Colonic mucosa (tissue), 4 donors: ENCODE data around the gene CELF6. TPM values are rescaled to one million over a fixed set of nuclear protein-coding genes. Genes with fewer than 3 reads are reported as not detected.

Experiments used
- DNase-seq: peaks from one replicate; pipeline ENCODE4 v3.0.0-alpha.2; 2020
- H3K27ac ChIP-seq: fragments of 200-600 bp; one replicate; pipeline ENCODE4 v1.8.0; 2021
- H3K27me3 ChIP-seq: fragments of 200-600 bp; one replicate; pipeline ENCODE4 v1.8.0; 2021
- H3K36me3 ChIP-seq: fragments of 200-600 bp; one replicate; pipeline ENCODE4 v1.8.0; 2021
- H3K4me1 ChIP-seq: fragments of 200-600 bp; one replicate; pipeline ENCODE4 v1.8.0; 2021; ENCODE audit warnings: mild to moderate bottlenecking
- H3K4me3 ChIP-seq: fragments of 200-600 bp; one replicate; pipeline ENCODE4 v1.8.0; 2021
- H3K9ac ChIP-seq, 2 donors: one replicate each; pipeline ENCODE4 v1.7.0; 2013; ENCODE audit warnings: control low read depth in 2 of 2, low read depth in 2 of 2, low read length in 2 of 2
- H3K9me3 ChIP-seq: fragments of 200-600 bp; one replicate; pipeline ENCODE4 v1.8.0; 2021
- CTCF ChIP-seq: fragments of 200-600 bp; IDR thresholded peaks from one replicate; pipeline ENCODE4 v1.8.0; 2022; ENCODE audit warnings: antibody characterized with exemption, mild to moderate bottlenecking
- intact Hi-C: fragments of 100-400 bp; cut with DNase I; formaldehyde crosslinking; loops from one replicate; pipeline ENCODE4 v1.14.1; 2022
- total RNA-seq, 2 donors: library from RNA; stranded (reverse); fragmentation: NEBNext Ultra II Directional in 1 of 2; extraction: Animal tissue kit (Norgen Biotek cat#: 25700) in 1 of 2; gene quantifications; one replicate each; pipeline ENCODE4 v1.2.1, GENCODE V29; 2021
- donor health status: healthy.
- donor health status: DM: no; HTN: no; CAD: no.
- donor health status: DM: no; HTN: no; CAD: no.

CELF6 gene
- total RNA-seq, 2 donors from 2014 or later, result 0.74 to 0.93 TPM

- TF ChIP-seq CTCF, result no peak
- Histone ChIP-seq H3K36me3 (no peaks in the 10 kb centered on the region), H3K9me3 (no peaks in the 10 kb centered on the region), H3K4me3 (no peak overlapping the region), H3K4me1 (no peaks in the 10 kb centered on the region), H3K27ac (no peak overlapping the region), H3K9ac (no peak overlapping the region), H3K27me3 (no peaks in the 10 kb centered on the region)
- peak; percentile 53 for DNase-seq
- intact Hi-C loops, result no loop called here
Observed at GRCh38 chr15:72358650-72359171, 38.8 kb upstream of the CELF6 start.

- Histone ChIP-seq H3K4me1 (no peaks in the 10 kb centered on the region), H3K4me3 (no peak overlapping the region), H3K27me3 (no peaks in the 10 kb centered on the region), H3K36me3 (no peaks in the 10 kb centered on the region), H3K9ac (no peak overlapping the region), H3K9me3 (no peaks in the 10 kb centered on the region), H3K27ac (no peak overlapping the region)
- TF ChIP-seq CTCF, result no peak
- no peak for DNase-seq
- intact Hi-C loops, result no loop called here
Observed at GRCh38 chr15:72358121-72358520, 38.2 kb upstream of the CELF6 start.

- no peak for DNase-seq
- Histone ChIP-seq H3K36me3 (no peaks in the 10 kb centered on the region), H3K27me3 (no peaks in the 10 kb centered on the region), H3K4me3 (no peak overlapping the region), H3K9ac (no peak overlapping the region), H3K27ac (no peak overlapping the region), H3K4me1 (no peaks in the 10 kb centered on the region), H3K9me3 (no peaks in the 10 kb centered on the region)
- no peak for TF ChIP-seq CTCF
- intact Hi-C loops, result no loop called here
Observed at GRCh38 chr15:72354496-72354895, 34.5 kb upstream of the CELF6 start.

- H3K27ac ChIP-seq, result no peak overlapping the region
- H3K4me3 ChIP-seq, result no peak overlapping the region
- H3K36me3 ChIP-seq, result no peaks in the 10 kb centered on the region
- intact Hi-C loops, result no loop called here
- no peak for TF ChIP-seq CTCF
- no peak overlapping the region for H3K9ac ChIP-seq
- DNase-seq, result no peak
- no peaks in the 10 kb centered on the region for H3K27me3 ChIP-seq
- no peaks in the 10 kb centered on the region for H3K9me3 ChIP-seq
- H3K4me1 ChIP-seq, result no peaks in the 10 kb centered on the region
Observed at GRCh38 chr15:72353266-72353665, 33.3 kb upstream of the CELF6 start.

GRCh38 chr15:72345806-72346205 lies 25.8 kb upstream of the CELF6 start:
- no peaks in the 10 kb centered on the region for H3K27me3 ChIP-seq
- intact Hi-C loops, result no loop called here
- no peak overlapping the region for H3K4me3 ChIP-seq
- TF ChIP-seq CTCF, result no peak
- DNase-seq, result no peak
- H3K27ac ChIP-seq, result no peak overlapping the region
- no peaks in the 10 kb centered on the region for H3K9me3 ChIP-seq
- no peak overlapping the region for H3K9ac ChIP-seq
- no peaks in the 10 kb centered on the region for H3K4me1 ChIP-seq
- no peaks in the 10 kb centered on the region for H3K36me3 ChIP-seq
